ENCODE results near the gene UNKL.

UNKL gene

GRCh38 chr16:1354815-1355540 lies 59.5 kb downstream of the UNKL start:
- no peaks in the 10 kb centered on the region for H3K4me1 ChIP-seq (ENCODE audit: insufficient read depth, low read length)
- H3K4me3 ChIP-seq (ENCODE audit: low read length): no peak overlapping the region
- no peaks in the 10 kb centered on the region for H3K9me3 ChIP-seq (ENCODE audit: insufficient read depth, low read depth, low read length)
- WGBS: 93% methylated on average over 49 of the region's 49 CpGs
- no peak overlapping the region for H3K27ac ChIP-seq (ENCODE audit: low read depth, low read length)
- no peak overlapping the region for H3K9ac ChIP-seq (ENCODE audit: low read depth, low read length)
- peaks cover 7% of the 10 kb centered on the region for H3K36me3 ChIP-seq (ENCODE audit: insufficient read depth, low read length)
- no peaks in the 10 kb centered on the region for H3K27me3 ChIP-seq (ENCODE audit: insufficient read depth, low read length)

- under 1% methylated on average over 98 of the region's 98 CpGs for WGBS
- Histone ChIP-seq H3K27ac (ENCODE audit: low read depth, low read length) (no peak within 1 kb of the TSS), H3K9ac (ENCODE audit: low read depth, low read length) (peak within 1 kb of the TSS; percentile 83), H3K36me3 (ENCODE audit: insufficient read depth, low read length) (peaks cover 26% of the 10 kb centered on the region), H3K4me1 (ENCODE audit: insufficient read depth, low read length) (no peaks in the 10 kb centered on the region), H3K4me3 (ENCODE audit: low read length) (peak within 1 kb of the TSS; percentile 95), H3K27me3 (ENCODE audit: insufficient read depth, low read length) (no peaks in the 10 kb centered on the region), H3K9me3 (ENCODE audit: insufficient read depth, low read depth, low read length) (no peaks in the 10 kb centered on the region)
Measured at GRCh38 chr16:1351582-1352362, 62.7 kb downstream of the UNKL start, which contains the start of the genes GNPTG and TSR3. TSS of gene GNPTG (plus strand) at chr16:1351931. CDS start at chr16:1351966, 35 bp downstream. TSS of gene TSR3 (minus strand) at chr16:1351878. CDS start at chr16:1351804, 74 bp downstream.

- H3K4me3 ChIP-seq (ENCODE audit: low read length): peak overlapping the region; percentile 95
- peaks cover 26% of the 10 kb centered on the region for H3K36me3 ChIP-seq (ENCODE audit: insufficient read depth, low read length)
- no peaks in the 10 kb centered on the region for H3K9me3 ChIP-seq (ENCODE audit: insufficient read depth, low read depth, low read length)
- H3K27me3 ChIP-seq (ENCODE audit: insufficient read depth, low read length): no peaks in the 10 kb centered on the region
- peak overlapping the region; percentile 83 for H3K9ac ChIP-seq (ENCODE audit: low read depth, low read length)
- 3% methylated on average over 35 of the region's 35 CpGs for WGBS
- no peak overlapping the region for H3K27ac ChIP-seq (ENCODE audit: low read depth, low read length)
- no peaks in the 10 kb centered on the region for H3K4me1 ChIP-seq (ENCODE audit: insufficient read depth, low read length)
Measured at GRCh38 chr16:1351215-1351581, 63.3 kb downstream of the UNKL start.

- Histone ChIP-seq H3K36me3 (ENCODE audit: insufficient read depth, low read length) (peaks cover 26% of the 10 kb centered on the region), H3K9me3 (ENCODE audit: insufficient read depth, low read depth, low read length) (no peaks in the 10 kb centered on the region), H3K4me1 (ENCODE audit: insufficient read depth, low read length) (no peaks in the 10 kb centered on the region), H3K27ac (ENCODE audit: low read depth, low read length) (no peak overlapping the region), H3K4me3 (ENCODE audit: low read length) (peak overlapping the region; percentile 95), H3K9ac (ENCODE audit: low read depth, low read length) (peak overlapping the region; percentile 83), H3K27me3 (ENCODE audit: insufficient read depth, low read length) (no peaks in the 10 kb centered on the region)
- WGBS: 88% methylated on average over 19 of the region's 19 CpGs
Measured at GRCh38 chr16:1350691-1351090, 63.8 kb downstream of the UNKL start.

- no peak overlapping the region for H3K4me3 ChIP-seq (ENCODE audit: low read length)
- no peaks in the 10 kb centered on the region for H3K27me3 ChIP-seq (ENCODE audit: insufficient read depth, low read length)
- H3K27ac ChIP-seq (ENCODE audit: low read depth, low read length): no peak overlapping the region
- H3K4me1 ChIP-seq (ENCODE audit: insufficient read depth, low read length): no peaks in the 10 kb centered on the region
- H3K9ac ChIP-seq (ENCODE audit: low read depth, low read length): no peak overlapping the region
- H3K36me3 ChIP-seq (ENCODE audit: insufficient read depth, low read length): peaks cover 26% of the 10 kb centered on the region
- 95% methylated on average over 17 of the region's 17 CpGs for WGBS
- H3K9me3 ChIP-seq (ENCODE audit: insufficient read depth, low read depth, low read length): no peaks in the 10 kb centered on the region
Measured at GRCh38 chr16:1349951-1350350, 64.6 kb downstream of the UNKL start.

GRCh38 chr16:1349351-1349750 lies 65.2 kb downstream of the UNKL start:
- Histone ChIP-seq H3K9me3 (ENCODE audit: insufficient read depth, low read depth, low read length) (no peaks in the 10 kb centered on the region), H3K9ac (ENCODE audit: low read depth, low read length) (no peak overlapping the region), H3K4me1 (ENCODE audit: insufficient read depth, low read length) (no peaks in the 10 kb centered on the region), H3K27me3 (ENCODE audit: insufficient read depth, low read length) (no peaks in the 10 kb centered on the region), H3K4me3 (ENCODE audit: low read length) (no peak overlapping the region), H3K27ac (ENCODE audit: low read depth, low read length) (no peak overlapping the region), H3K36me3 (ENCODE audit: insufficient read depth, low read length) (peaks cover 26% of the 10 kb centered on the region)
- WGBS: 96% methylated on average over 16 of the region's 16 CpGs

GRCh38 chr16:1348926-1349325 lies 65.6 kb downstream of the UNKL start:
- 93% methylated on average over 14 of the region's 14 CpGs for WGBS
- Histone ChIP-seq H3K9ac (ENCODE audit: low read depth, low read length) (no peak overlapping the region), H3K27me3 (ENCODE audit: insufficient read depth, low read length) (peaks cover 4% of the 10 kb centered on the region; the same call in 1 of the 2 replicates), H3K36me3 (ENCODE audit: insufficient read depth, low read length) (peaks cover 26% of the 10 kb centered on the region), H3K4me1 (ENCODE audit: insufficient read depth, low read length) (no peaks in the 10 kb centered on the region), H3K9me3 (ENCODE audit: insufficient read depth, low read depth, low read length) (no peaks in the 10 kb centered on the region), H3K4me3 (ENCODE audit: low read length) (no peak overlapping the region), H3K27ac (ENCODE audit: low read depth, low read length) (no peak overlapping the region)

- Histone ChIP-seq H3K4me3 (ENCODE audit: low read length) (no peak overlapping the region), H3K27me3 (ENCODE audit: insufficient read depth, low read length) (peaks cover 9% of the 10 kb centered on the region; the same call in 1 of the 2 replicates), H3K27ac (ENCODE audit: low read depth, low read length) (no peak overlapping the region), H3K4me1 (ENCODE audit: insufficient read depth, low read length) (no peaks in the 10 kb centered on the region), H3K9me3 (ENCODE audit: insufficient read depth, low read depth, low read length) (no peaks in the 10 kb centered on the region), H3K36me3 (ENCODE audit: insufficient read depth, low read length) (peaks cover 26% of the 10 kb centered on the region), H3K9ac (ENCODE audit: low read depth, low read length) (no peak overlapping the region)
- WGBS: 96% methylated on average over 15 of the region's 15 CpGs
Measured at GRCh38 chr16:1348441-1348840, 66.1 kb downstream of the UNKL start.

GRCh38 chr16:1347962-1348361 lies 66.5 kb downstream of the UNKL start:
- H3K9me3 ChIP-seq (ENCODE audit: insufficient read depth, low read depth, low read length): no peaks in the 10 kb centered on the region
- H3K36me3 ChIP-seq (ENCODE audit: insufficient read depth, low read length): peaks cover 26% of the 10 kb centered on the region
- no peaks in the 10 kb centered on the region for H3K4me1 ChIP-seq (ENCODE audit: insufficient read depth, low read length)
- peaks cover 9% of the 10 kb centered on the region; the same call in 1 of the 2 replicates for H3K27me3 ChIP-seq (ENCODE audit: insufficient read depth, low read length)
- 94% methylated on average over 29 of the region's 29 CpGs for WGBS
- H3K27ac ChIP-seq (ENCODE audit: low read depth, low read length): no peak overlapping the region
- H3K4me3 ChIP-seq (ENCODE audit: low read length): no peak overlapping the region
- H3K9ac ChIP-seq (ENCODE audit: low read depth, low read length): no peak overlapping the region

- peaks cover 26% of the 10 kb centered on the region for H3K36me3 ChIP-seq (ENCODE audit: insufficient read depth, low read length)
- H3K27ac ChIP-seq (ENCODE audit: low read depth, low read length): no peak overlapping the region
- 92% methylated on average over 31 of the region's 31 CpGs for WGBS
- H3K9ac ChIP-seq (ENCODE audit: low read depth, low read length): no peak overlapping the region
- no peaks in the 10 kb centered on the region for H3K9me3 ChIP-seq (ENCODE audit: insufficient read depth, low read depth, low read length)
- H3K27me3 ChIP-seq (ENCODE audit: insufficient read depth, low read length): peaks cover 13% of the 10 kb centered on the region; the same call in 1 of the 2 replicates
- no peak overlapping the region for H3K4me3 ChIP-seq (ENCODE audit: low read length)
- H3K4me1 ChIP-seq (ENCODE audit: insufficient read depth, low read length): no peaks in the 10 kb centered on the region
Measured at GRCh38 chr16:1347286-1347855, 67.1 kb downstream of the UNKL start.

Data from HUES64 (cell line).